T-cell (primary cell): ENCODE data around the gene ACYP2. TPM values are rescaled to one million over a fixed set of nuclear protein-coding genes. Genes with fewer than 3 reads are reported as not detected.

Source experiments
- ATAC-seq, 4 experiments: fragments of 200-7000 bp in 3 of 4; fragments of 150-1000 bp in 1 of 4; cut with Tn5 transposase; replicated peaks in 1 of 4; 1 replicate in 3 of 4; 2 replicates in 1 of 4; pipeline ENCODE4 v1.10.0; 2021; ENCODE audit warnings: moderate library complexity in 3 of 4, mild to moderate bottlenecking in 2 of 4, moderate number of reproducible peaks in 1 of 4
- CTCF ChIA-PET, 2 donors: fragments of 300-600 bp; sonication (Branson Sonifier 250); formaldehyde crosslinking; loops; one replicate each; lab custom pipeline; 2022; ENCODE audit warnings: antibody characterized with exemption in 2 of 2; lab: Charles Lee
- POLR2A ChIA-PET, 2 donors: fragments of 300-600 bp; sonication (Branson Sonifier 250); formaldehyde crosslinking; loops; one replicate each; lab custom pipeline; 2022; ENCODE audit warnings: antibody characterized with exemption in 2 of 2; lab: Charles Lee
- DNase-seq, 35 experiments: peaks; one replicate each; pipeline versions ENCODE4 v3.0.0 to v3.0.0-alpha.2; 2013 to 2023
- H3K27ac ChIP-seq: one replicate; pipeline ENCODE4 v1.5.1; 2013; ENCODE audit warnings: low read length
- H3K27me3 ChIP-seq, 2 experiments: replicated peaks in 1 of 2; 1 replicate in 1 of 2; 2 replicates in 1 of 2; pipeline versions ENCODE4 v1.6.1 to v1.7.0; 2013; ENCODE audit warnings: low read length in 1 of 2, mixed read lengths in 1 of 2; ENCODE audit not compliant: control insufficient read depth in 2 of 2, insufficient read depth in 2 of 2; ENCODE audit errors: extremely low read depth in 1 of 2
- H3K36me3 ChIP-seq, 2 donors: 1 replicate in 1 of 2; 2 replicates in 1 of 2; pipeline versions ENCODE4 v1.6.1 to v1.7.0; 2013; ENCODE audit warnings: low read length in 1 of 2; ENCODE audit not compliant: control insufficient read depth in 2 of 2, insufficient read depth in 1 of 2; ENCODE audit errors: extremely low read depth in 1 of 2
- H3K4me1 ChIP-seq, 2 experiments: 1 replicate in 1 of 2; 2 replicates in 1 of 2; pipeline versions ENCODE4 v1.6.1 to v1.7.0; 2013; ENCODE audit warnings: low read length in 2 of 2, mixed read lengths in 1 of 2; ENCODE audit not compliant: insufficient read depth in 2 of 2, control insufficient read depth in 1 of 2; ENCODE audit errors: extremely low read depth in 1 of 2
- H3K4me3 ChIP-seq, 2 donors: 1 replicate in 1 of 2; 2 replicates in 1 of 2; pipeline versions ENCODE4 v1.5.1 to v1.7.0; 2013; ENCODE audit warnings: mild to moderate bottlenecking in 2 of 2, low read length in 1 of 2, moderate library complexity in 1 of 2; ENCODE audit not compliant: control insufficient read depth in 1 of 2; ENCODE audit errors: extremely low read depth in 1 of 2
- H3K9me3 ChIP-seq: 2 replicates; pipeline ENCODE4 v1.7.0; 2013
- H3K27ac Mint-ChIP-seq, 2 donors: one replicate each; pipeline ENCODE4 v1.8.0; 2020 to 2021; ENCODE audit warnings: mild to moderate bottlenecking in 2 of 2, mixed read lengths in 2 of 2
- H3K27me3 Mint-ChIP-seq, 2 donors: one replicate each; pipeline ENCODE4 v1.8.0; 2021 to 2022; ENCODE audit warnings: mixed read lengths in 2 of 2
- H3K36me3 Mint-ChIP-seq: one replicate; pipeline ENCODE4 v1.8.0; 2021; ENCODE audit warnings: mixed read lengths
- H3K4me1 Mint-ChIP-seq, 3 donors: one replicate each; pipeline ENCODE4 v1.8.0; 2020 to 2022; ENCODE audit warnings: mixed read lengths in 3 of 3, mild to moderate bottlenecking in 1 of 3
- H3K4me3 Mint-ChIP-seq, 3 donors: one replicate each; pipeline ENCODE4 v1.8.0; 2020 to 2022; ENCODE audit warnings: mild to moderate bottlenecking in 3 of 3, mixed read lengths in 3 of 3, moderate library complexity in 3 of 3
- H3K9me3 Mint-ChIP-seq, 3 donors: one replicate each; pipeline ENCODE4 v1.8.0; 2020 to 2022; ENCODE audit warnings: mixed read lengths in 3 of 3
- WGBS: methylation state at CpG from one replicate; pipeline ENCODE4 v1.1.5; 2013; ENCODE audit warnings: missing lambda C conversion rate; ENCODE audit not compliant: insufficient coverage; 5-methylcytosine and 5-hydroxymethylcytosine counted together
- total RNA-seq, 35 experiments: library from RNA in 6 of 35; stranded (reverse) in 6 of 35; fragments of 120-200 nt in 1 of 35; gene quantifications; one replicate each; pipeline versions ENCODE4 v1.2.1 to v1.2.4 and lab custom pipeline; 2013 to 2026

Gene ACYP2
- total RNA-seq, 5 donors from 2014 or later (not counting 1 experiment from before 2014, with no cell fraction given) = 13.8 to 18.8 (median 15.3) TPM

DNA sequence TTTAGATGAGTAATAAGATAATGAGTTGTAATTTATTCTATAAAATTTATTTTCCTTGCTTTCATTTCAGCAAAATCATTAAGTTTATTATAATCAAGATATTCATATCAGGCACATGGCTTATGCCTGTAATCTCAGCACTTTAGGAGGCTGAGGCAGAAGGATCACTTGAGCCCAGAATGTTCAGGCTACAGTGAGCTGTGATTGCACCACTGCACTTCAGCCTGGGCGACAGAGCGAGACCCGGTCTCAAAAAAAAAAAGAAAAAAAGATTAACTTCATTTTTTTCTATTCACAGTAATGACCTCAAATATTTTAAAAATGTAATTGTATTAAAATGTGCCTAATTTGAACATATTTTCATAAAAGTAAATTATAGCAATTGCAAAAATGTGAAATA, 67.9 kb downstream of the ACYP2 start:
- Histone ChIP-seq H3K4me3 (no peak overlapping the region), H3K27me3 (no peaks in the 10 kb centered on the region), H3K9me3 (no peaks in the 10 kb centered on the region), H3K36me3 (peaks cover 0 to 3% of the 10 kb centered on the region in 2 donors), H3K4me1 (no peaks in the 10 kb centered on the region), H3K27ac (no peak overlapping the region)
- no peak for ATAC-seq
- Mint-ChIP-seq H3K4me1 (no peaks in the 10 kb centered on the region), H3K4me3 (no peak overlapping the region), H3K27ac (no peak overlapping the region), H3K27me3 (no peaks in the 10 kb centered on the region), H3K36me3 (peaks cover 30% of the 10 kb centered on the region), H3K9me3 (no peaks in the 10 kb centered on the region)
- WGBS = no CpG with 5 or more reads among the region's 3 CpGs
- DNase-seq = no peak
- POLR2A ChIA-PET = interaction anchor here (0.7 to 1.0 kb wide), 2 partner anchors 288 to 313 kb away, joined by 3 to 4 read pairs; no protein-coding TSS in a partner anchor
- CTCF ChIA-PET = no interaction called here

GRCh38 chr2:54183972-54184371, 68.6 kb downstream of the ACYP2 start:
- ATAC-seq (no peak), DNase-seq (no peak)
- POLR2A ChIA-PET = no interaction called here
- CTCF ChIA-PET = no interaction called here
- Mint-ChIP-seq H3K27ac (no peak overlapping the region), H3K9me3 (no peaks in the 10 kb centered on the region), H3K36me3 (peaks cover 34% of the 10 kb centered on the region), H3K27me3 (no peaks in the 10 kb centered on the region), H3K4me3 (no peak overlapping the region), H3K4me1 (no peaks in the 10 kb centered on the region)
- Histone ChIP-seq H3K36me3 (peaks cover 0 to 3% of the 10 kb centered on the region in 2 donors), H3K4me1 (no peaks in the 10 kb centered on the region), H3K27ac (no peak overlapping the region), H3K9me3 (no peaks in the 10 kb centered on the region), H3K4me3 (no peak overlapping the region), H3K27me3 (no peaks in the 10 kb centered on the region)
- WGBS = no CpG with 5 or more reads among the region's 4 CpGs

GRCh38 chr2:54185105-54185504, 69.7 kb downstream of the ACYP2 start:
- 100% methylated on average over 1 of the region's 1 CpG for WGBS
- Mint-ChIP-seq H3K36me3 (peaks cover 34% of the 10 kb centered on the region), H3K27ac (no peak overlapping the region), H3K27me3 (no peaks in the 10 kb centered on the region), H3K9me3 (no peaks in the 10 kb centered on the region), H3K4me3 (no peak overlapping the region), H3K4me1 (no peaks in the 10 kb centered on the region)
- Histone ChIP-seq H3K9me3 (no peaks in the 10 kb centered on the region), H3K27ac (no peak overlapping the region), H3K27me3 (no peaks in the 10 kb centered on the region), H3K4me3 (no peak overlapping the region), H3K36me3 (peaks cover 0 to 3% of the 10 kb centered on the region in 2 donors), H3K4me1 (no peaks in the 10 kb centered on the region)
- ChIA-PET CTCF (no interaction called here), POLR2A (no interaction called here)
- no peak for DNase-seq
- ATAC-seq = no peak

DNA sequence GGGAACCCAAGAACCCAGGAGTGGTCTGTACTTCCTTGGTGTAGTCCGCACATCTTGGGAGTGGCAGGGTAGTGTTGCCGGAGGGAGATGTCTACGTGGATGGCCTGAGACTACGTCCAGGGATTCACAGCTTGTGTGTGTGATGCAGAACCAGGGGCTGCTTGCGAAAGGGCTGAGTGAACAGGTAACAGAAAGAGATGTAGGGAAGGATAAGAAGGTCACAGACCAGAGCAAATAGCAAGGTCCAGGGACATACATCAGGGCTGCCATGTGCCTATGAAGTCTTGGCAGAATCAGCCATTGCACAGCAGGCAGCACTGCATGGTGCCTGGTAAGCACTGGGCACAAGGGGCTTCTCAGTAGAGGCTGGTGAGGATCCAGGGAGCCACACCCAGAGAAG, 71.9 kb downstream of the ACYP2 start:
- Histone ChIP-seq H3K9me3 (no peaks in the 10 kb centered on the region), H3K27ac (no peak overlapping the region), H3K4me3 (no peak overlapping the region), H3K36me3 (peaks cover 0 to 3% of the 10 kb centered on the region in 2 donors), H3K4me1 (no peaks in the 10 kb centered on the region), H3K27me3 (no peaks in the 10 kb centered on the region)
- ChIA-PET CTCF (no interaction called here), POLR2A (no interaction called here)
- no peak for ATAC-seq
- peaks cover 27% of the 10 kb centered on the region for H3K36me3 Mint-ChIP-seq
- H3K27ac Mint-ChIP-seq = no peak overlapping the region
- H3K4me1 Mint-ChIP-seq = no peaks in the 10 kb centered on the region
- H3K27me3 Mint-ChIP-seq = no peaks in the 10 kb centered on the region
- 95% methylated on average over 5 of the region's 5 CpGs for WGBS
- no peak overlapping the region for H3K4me3 Mint-ChIP-seq
- no peaks in the 10 kb centered on the region for H3K9me3 Mint-ChIP-seq
- DNase-seq = no peak

DNA sequence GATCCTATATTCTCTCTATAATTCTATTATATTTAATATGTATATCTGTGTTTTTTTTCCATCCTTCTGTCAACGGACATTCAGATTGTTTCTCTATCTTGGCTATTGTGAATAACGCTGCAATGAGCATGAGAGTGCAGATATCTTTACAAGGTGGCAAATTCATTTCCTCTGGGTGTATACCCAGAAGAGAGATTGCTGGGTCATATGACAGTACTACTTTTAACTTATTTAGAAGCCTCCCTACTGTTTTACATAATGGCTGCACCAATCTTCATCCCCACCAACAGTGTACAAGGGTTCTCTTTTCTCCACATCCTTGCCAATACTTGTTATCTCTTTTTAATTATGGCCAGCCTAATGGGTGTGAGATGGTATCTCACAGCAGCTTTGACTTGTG, 74.1 kb downstream of the ACYP2 start:
- Histone ChIP-seq H3K27ac (no peak overlapping the region), H3K4me3 (no peak overlapping the region), H3K4me1 (no peaks in the 10 kb centered on the region), H3K36me3 (peaks cover 0 to 3% of the 10 kb centered on the region in 2 donors), H3K27me3 (no peaks in the 10 kb centered on the region), H3K9me3 (no peaks in the 10 kb centered on the region)
- H3K27ac Mint-ChIP-seq = no peak overlapping the region
- ChIA-PET POLR2A (interaction anchor here in 1 of 2 donors (0.7 kb wide), 1 partner anchor 313 kb away, joined by 3 read pairs; no protein-coding TSS in a partner anchor), CTCF (no interaction called here)
- peaks cover 18% of the 10 kb centered on the region for H3K36me3 Mint-ChIP-seq
- H3K9me3 Mint-ChIP-seq = no peaks in the 10 kb centered on the region
- ATAC-seq (no peak), DNase-seq (no peak)
- WGBS = no CpG with 5 or more reads among the region's 2 CpGs
- H3K27me3 Mint-ChIP-seq = no peaks in the 10 kb centered on the region
- H3K4me3 Mint-ChIP-seq = no peak overlapping the region
- no peaks in the 10 kb centered on the region for H3K4me1 Mint-ChIP-seq

DNA sequence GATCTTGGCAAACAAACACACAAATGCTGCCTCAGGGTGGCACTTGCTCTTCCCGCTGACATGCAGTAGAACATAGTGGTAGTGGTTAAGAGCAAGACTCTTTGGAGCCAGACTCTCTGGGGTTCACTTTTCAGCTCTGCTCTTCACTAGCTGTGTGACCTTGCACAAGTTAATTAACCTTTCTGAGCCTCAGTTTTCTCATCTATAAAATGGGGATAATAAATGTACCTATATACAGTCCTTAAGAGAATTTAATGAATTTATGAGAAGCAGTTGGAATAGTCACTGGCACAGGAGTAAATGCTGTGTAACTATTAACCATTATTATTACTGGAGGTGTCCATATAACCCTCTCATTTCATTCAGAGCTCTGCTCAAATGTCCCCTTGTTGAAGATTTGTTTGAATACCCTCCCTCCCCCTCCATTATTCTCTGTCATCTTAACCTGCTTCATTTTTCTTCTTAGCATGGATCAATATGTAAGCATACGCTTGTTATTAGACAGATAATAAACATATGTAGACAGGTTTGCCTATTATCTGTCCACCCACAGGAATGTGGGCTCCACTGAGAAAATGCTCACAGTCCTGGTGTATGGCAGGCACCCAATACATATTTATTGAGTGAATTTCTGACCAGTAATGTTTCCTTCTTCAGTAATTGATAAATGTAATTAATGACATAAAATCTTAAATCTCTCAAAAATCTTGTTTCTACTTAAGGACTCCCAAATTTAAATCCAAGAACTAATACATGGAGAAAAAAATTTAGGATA, 76.1 kb downstream of the ACYP2 start:
- Mint-ChIP-seq H3K27ac (no peak overlapping the region), H3K27me3 (no peaks in the 10 kb centered on the region), H3K4me3 (no peak overlapping the region), H3K4me1 (no peaks in the 10 kb centered on the region), H3K36me3 (peaks cover 16% of the 10 kb centered on the region), H3K9me3 (no peaks in the 10 kb centered on the region)
- Histone ChIP-seq H3K36me3 (peaks cover 0 to 3% of the 10 kb centered on the region in 2 donors), H3K27me3 (no peaks in the 10 kb centered on the region), H3K27ac (no peak overlapping the region), H3K4me3 (no peak overlapping the region), H3K9me3 (no peaks in the 10 kb centered on the region), H3K4me1 (no peaks in the 10 kb centered on the region)
- CTCF ChIA-PET = no interaction called here
- POLR2A ChIA-PET = no interaction called here
- WGBS = no CpG with 5 or more reads among the region's 2 CpGs
- no peak for ATAC-seq
- no peak for DNase-seq
